Measurements from ENCODE around the gene RXRA.

Gene RXRA

GRCh38 chr9:134433909-134434882 lies 107.9 kb downstream of the RXRA start:
- DNase-seq (ENCODE audit: low read depth): no peak

GRCh38 chr9:134434894-134435506 lies 108.7 kb downstream of the RXRA start:
- peak; percentile 83 for DNase-seq (ENCODE audit: low read depth)

DNA sequence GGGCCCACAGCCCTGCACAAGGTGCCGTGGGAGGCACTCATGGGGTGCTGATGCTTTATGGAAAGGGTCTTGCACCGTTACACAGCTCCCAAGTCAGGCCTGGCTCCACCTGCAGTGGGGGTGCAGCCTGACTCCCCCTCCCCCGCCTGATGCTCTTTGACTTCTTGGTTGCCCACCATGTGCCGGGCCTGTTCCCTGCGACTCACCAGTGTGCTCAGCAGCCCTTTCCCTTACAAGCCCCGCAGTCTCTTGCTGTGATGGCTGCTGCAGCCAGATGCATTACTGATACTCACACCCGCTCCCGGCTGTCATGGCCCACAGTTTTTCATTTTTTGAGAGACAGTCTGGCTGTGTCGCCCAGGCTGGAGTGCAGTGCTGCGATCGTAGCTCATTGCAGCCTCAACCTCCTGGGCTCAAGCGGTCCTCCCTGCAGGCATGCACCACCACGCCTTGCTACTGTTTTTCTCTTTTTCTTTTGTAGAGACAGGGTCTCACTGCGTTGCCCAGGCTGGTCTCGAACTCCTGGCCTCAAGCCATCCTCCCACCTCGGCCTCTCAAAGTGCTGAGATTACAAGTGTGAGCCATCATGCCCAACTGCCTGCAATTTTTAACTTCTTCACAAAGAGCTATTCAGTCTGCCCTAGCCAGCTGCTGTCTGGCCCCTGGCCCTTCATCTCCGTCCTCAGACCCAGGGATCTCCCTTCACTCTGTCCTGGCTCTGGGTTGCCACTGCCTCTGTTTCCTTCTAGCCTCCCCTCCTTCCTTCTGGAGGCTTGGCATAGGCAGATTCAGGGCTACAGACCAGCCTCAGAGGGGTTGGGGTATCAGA lies 109.5 kb downstream of the RXRA start:
- DNase-seq (ENCODE audit: low read depth): no peak

GRCh38 chr9:134436379-134436762 lies 110.1 kb downstream of the RXRA start:
- no peak for DNase-seq (ENCODE audit: low read depth)

- DNase-seq (ENCODE audit: low read depth): no peak
Observed at GRCh38 chr9:134436911-134437310, 110.7 kb downstream of the RXRA start.

DNA sequence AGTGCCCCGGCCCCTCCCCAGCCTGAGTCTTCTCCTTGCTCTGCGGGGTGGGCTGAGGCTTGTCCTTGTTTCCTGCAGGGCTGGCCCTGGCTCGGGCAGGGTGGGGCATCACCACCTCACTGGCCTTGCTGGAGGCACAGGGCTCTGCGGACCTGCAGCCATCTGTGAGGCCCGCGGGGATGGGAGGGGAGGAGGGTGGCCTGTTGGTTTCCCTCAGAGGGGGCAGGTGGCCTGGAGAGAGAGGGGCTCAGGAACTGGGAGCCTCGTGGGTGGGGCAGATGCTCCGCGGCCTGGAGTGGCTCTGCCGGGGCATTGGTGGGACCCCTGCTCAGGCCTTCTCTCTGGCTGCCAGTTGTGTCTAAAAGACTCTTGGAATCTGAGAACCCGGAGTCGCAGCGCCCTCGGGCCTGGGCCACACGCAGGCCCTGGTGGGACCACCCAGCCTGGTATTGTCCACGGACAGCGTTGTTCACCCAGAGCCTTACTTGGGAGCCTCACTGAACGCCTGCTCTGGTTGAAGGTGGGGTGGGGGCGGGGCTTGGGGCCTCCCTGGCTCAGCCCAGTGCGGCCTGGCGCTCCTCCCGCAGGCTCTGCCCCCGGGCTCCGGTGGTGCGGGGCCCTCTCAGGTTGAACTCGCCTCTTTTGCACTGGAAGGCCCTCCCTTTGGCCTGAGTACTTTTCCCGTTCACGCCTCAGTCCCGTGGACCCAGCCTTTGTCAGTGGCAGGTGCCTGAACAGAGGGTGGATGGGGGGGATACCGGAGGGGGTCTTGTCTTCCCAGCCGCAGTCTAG lies 111.3 kb downstream of the RXRA start:
- no peak for DNase-seq (ENCODE audit: low read depth)

DNA sequence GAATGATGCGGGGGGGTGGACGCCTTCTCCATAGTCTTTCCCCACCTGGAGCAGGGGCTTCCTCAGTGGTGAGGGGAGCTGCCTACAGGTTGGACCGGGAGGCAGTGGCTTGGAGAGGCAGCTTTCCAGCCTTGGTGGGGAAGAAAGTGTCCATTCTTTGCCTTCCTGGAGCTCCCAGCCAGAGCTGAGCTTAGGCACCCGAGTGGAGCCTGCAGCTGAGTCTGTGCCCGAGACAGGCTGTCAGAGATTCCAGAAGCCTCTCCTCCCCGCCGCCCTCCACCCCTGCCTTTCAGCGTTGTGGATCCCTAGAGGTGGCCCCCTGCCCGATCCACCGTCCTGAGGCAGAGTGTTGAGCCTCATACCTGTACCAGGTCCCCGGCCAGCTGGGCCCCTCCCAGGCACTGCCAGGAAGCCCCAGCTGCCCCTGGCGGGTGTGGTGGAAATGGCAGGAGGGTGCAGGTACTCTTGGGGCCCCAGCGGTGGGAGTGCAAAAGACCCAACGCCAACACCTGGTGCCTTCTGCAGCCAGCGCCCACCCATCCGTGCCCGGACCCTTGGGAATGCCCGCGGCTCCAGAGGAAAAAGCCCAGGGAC lies 112.0 kb downstream of the RXRA start:
- no peak for DNase-seq (ENCODE audit: low read depth)

- DNase-seq (ENCODE audit: low read depth): no peak
Observed at GRCh38 chr9:134439368-134439784, 113.1 kb downstream of the RXRA start.

- DNase-seq (ENCODE audit: low read depth): no peak
Observed at GRCh38 chr9:134440636-134441226, 114.5 kb downstream of the RXRA start.

DNA sequence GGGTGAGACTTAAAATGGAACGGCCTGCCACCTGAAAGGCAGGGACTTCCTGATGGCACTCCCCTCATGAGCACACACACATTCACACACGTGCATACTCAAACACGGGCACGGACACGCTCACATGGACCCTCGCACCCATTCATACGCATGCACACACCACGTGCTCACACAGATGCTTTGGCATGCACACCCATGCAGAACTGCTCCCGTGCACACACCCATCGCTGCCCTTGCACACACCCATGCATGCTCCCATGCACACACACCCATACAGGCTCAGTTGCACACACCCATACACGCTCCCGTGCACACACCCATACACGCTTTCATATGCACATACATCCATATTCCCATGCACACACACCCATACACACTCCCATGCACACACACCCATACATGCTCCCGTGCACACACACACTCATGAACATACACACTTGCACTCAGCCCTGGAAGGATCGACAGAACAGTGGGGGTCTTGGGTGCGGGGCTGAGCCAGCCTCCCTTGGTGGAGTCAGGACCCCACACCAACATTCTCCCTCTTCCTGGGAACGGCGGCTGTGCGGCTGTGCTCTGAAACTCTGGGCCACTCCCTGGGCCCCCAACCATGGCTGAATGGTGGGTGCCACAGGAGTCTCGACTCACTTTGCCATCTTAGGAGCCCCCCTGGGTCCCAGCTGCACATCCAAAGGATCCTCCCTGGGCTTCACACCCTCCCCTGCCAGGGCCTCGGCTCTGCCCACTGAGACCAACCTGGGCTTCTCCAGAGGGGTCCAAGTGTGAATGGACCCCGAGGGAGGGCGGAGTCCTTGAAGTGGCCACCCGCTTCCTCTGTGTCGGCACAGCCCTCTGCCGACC lies 115.2 kb downstream of the RXRA start:
- DNase-seq (ENCODE audit: low read depth): no peak

GRCh38 chr9:134442085-134442474 lies 115.8 kb downstream of the RXRA start:
- DNase-seq (ENCODE audit: low read depth): no peak

DNA sequence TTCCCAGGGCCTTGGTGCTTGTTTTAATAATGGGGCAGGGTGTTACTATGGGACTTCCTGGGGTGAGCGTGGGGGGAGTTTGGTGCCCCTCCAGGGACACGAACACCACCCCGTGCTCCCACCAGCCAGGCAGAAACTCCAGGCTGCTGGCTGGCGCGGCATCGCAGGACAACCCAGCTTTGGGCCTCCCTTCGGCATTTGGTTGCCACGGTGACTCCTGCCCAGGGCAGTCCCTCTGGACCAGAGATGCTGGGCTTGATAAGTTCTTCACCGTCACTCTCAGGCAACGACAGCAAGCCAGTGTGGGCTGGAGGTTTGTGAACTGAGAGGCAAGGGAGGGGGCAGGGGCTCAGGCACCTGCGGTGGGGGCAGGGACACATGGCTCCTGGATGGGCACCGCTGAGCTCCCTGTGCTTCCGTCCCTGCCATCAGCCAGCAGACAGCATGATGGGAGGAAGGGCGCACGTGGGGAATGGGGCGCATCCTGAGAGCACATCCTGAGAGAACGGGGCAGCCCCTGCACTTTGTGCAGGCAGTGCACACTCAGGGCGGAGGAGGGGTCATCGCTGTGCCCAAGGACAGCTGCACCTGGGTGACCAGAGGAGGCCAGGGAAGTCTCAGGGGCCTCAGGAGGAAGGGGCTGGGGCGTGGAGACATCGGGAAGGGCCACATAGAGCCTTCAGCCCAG lies 116.4 kb downstream of the RXRA start:
- DNase-seq (ENCODE audit: low read depth): no peak

- peak; percentile 38 for DNase-seq (ENCODE audit: low read depth)
Observed at GRCh38 chr9:134443174-134444037, 117.2 kb downstream of the RXRA start.

DNA sequence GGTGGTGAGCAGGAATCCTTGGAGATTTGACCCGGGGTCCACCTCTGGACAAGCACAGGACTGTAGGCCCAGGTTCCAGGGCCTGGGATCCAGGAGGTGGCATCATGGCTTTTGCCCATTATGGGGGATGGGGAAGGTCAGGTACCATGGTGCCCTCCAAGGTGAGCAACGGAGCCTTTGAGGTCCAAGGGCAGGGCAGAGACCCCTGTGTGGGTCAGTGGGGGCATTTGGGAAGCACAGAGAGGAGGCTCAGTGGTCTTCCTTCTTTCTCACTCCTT lies 117.7 kb downstream of the RXRA start:
- DNase-seq (ENCODE audit: low read depth): no peak

GRCh38 chr9:134445000-134445399 lies 118.7 kb downstream of the RXRA start:
- no peak for DNase-seq (ENCODE audit: low read depth)

DNA sequence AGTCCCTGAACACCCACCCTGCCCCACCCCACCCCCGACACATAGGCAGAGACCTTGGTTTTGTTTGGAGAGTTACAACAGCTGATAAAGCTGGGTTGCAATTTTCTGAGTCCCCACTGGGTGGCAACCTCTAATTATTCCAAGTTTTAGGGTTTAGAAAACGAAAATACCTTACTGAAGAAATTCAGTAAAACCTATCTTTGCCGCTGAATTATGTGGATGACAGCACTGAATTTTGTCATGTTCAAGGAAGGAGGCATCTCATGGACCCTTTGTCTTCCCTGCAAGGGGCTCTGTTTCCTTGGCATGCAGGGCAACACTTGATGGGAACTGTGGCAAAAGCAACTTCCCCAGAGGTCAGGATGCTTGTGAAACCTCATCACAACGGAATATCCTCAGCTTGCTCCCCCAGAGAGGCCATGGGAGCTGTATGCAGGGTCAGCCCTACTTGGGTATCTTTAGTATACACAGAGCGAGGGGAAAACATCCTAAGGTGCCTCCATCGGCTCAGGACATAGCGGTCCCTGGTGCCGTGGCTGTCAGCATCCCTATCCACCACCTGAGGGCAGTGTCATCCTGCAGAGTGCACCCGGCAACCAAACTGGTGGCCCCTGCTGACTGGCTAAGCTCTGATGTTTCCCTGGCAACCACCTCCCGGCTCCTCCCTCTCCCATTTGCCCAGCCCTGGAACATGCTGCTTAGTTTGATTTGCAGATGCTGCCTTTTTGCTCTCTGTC lies 123.1 kb downstream of the RXRA start:
- DNase-seq (ENCODE audit: low read depth): peak; percentile 89

- no peak for DNase-seq (ENCODE audit: low read depth)
Observed at GRCh38 chr9:134451700-134452458, 125.6 kb downstream of the RXRA start.
